Right atrium auricular region (tissue), 2 donors: ENCODE measurements around the gene KIFC1. TPM values are rescaled to one million over a fixed set of nuclear protein-coding genes. Genes with fewer than 3 reads are reported as not detected.

ENCODE experiments used
- DNase-seq: peaks from one replicate; pipeline ENCODE4 v3.0.0-alpha.2; 2019; ENCODE audit warnings: low spot score
- H3K27ac ChIP-seq, 2 donors: fragments of 200-600 bp; sonication (generic); 1 replicate in 1 of 2; 2 replicates in 1 of 2; pipeline ENCODE4 v1.5.1; 2016 to 2019
- H3K27me3 ChIP-seq, 2 donors: fragments of 200-600 bp; sonication (generic); one replicate each; pipeline versions ENCODE4 v1.5.1 to v1.6.0; 2017 to 2019
- H3K36me3 ChIP-seq: fragments of 200-600 bp; sonication (generic); one replicate; pipeline ENCODE4 v1.5.1; 2016
- H3K4me1 ChIP-seq, 2 donors: fragments of 200-600 bp; sonication (generic); one replicate each; pipeline versions ENCODE4 v1.5.1 to v1.6.0; 2017 to 2019
- H3K4me3 ChIP-seq, 2 donors: fragments of 200-600 bp; sonication (generic); 1 replicate in 1 of 2; 2 replicates in 1 of 2; pipeline ENCODE4 v1.5.1; 2017 to 2019; ENCODE audit warnings: mild to moderate bottlenecking in 1 of 2, moderate library complexity in 1 of 2
- H3K9me3 ChIP-seq, 2 donors: fragments of 200-600 bp; sonication (generic); one replicate each; pipeline ENCODE4 v1.5.1; 2019
- total RNA-seq, 2 donors: library from RNA; depleted of rRNA; stranded (reverse); fragments of >200 nt; gene quantifications; one replicate each; pipeline ENCODE4 v1.1.0, GENCODE V29; 2016
- TF ChIP-seq, protein P1 (sequence below), 2 donors: fragments of 200-600 bp; sonication (generic); IDR thresholded peaks; one replicate each; pipeline ENCODE4 v1.5.1; 2019; ENCODE audit warnings: antibody characterized with exemption in 2 of 2

Gene KIFC1
- total RNA-seq, 2 donors from 2014 or later, result 0.59 to 1.6 TPM

DNA sequence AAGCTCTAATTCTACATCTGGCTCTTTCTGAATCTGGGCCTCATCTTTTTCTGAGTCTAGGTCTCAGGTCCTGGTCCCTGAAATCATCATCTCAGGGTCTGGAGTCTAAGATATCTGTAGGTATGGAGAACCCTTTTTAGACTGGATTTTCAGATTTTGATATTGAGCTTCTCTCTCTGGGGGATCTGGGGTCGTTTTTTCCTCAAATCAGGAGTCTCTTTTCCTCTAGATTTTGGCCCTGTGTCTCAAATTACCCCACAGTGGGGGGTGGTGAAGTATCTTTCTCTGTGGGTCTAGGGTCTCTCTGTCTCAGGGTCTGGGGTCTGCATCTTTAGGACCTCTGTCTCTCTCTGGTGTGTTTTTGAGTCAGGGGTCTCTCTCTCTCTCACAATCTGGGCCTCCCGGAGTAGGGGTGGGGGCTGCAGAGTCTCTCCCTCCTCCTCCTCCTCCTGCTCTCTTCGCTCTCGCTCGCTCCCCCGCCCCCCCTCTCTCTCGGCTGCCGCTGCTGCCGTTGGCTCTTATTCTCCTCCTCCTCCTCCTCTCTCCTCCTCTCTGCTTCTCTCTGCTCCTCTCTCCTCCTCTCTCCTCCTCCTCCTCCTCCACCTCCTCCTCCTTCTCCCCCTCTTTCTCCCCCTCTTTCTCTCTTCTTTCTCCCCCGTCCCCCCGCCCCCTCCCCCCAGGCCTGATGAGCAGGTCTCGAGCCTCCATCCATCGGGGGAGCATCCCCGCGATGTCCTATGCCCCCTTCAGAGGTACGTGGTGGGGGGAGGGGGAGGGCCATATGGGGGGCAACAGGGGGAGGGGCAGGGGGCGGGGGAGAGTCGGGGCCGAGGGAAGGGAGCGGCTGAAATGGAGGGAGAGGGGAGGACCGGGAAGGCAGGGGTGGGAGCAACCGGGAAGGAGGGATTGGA, 28.2 kb downstream of the KIFC1 start, which contains the start of gene SYNGAP1:
TSS of gene SYNGAP1 (plus strand) at position 486 of the 911 bp plus-strand sequence. CDS start at position 686, 200 bp downstream.
- H3K4me3 ChIP-seq, result peak within 1 kb of the TSS; percentile 33 to 47
- H3K36me3 ChIP-seq, result peaks cover 13% of the 10 kb centered on the region
- peak within 1 kb of the TSS; percentile 96 to 97 for H3K27ac ChIP-seq
- no peak for DNase-seq
- no peaks in the 10 kb centered on the region for H3K27me3 ChIP-seq
- H3K9me3 ChIP-seq, result no peaks in the 10 kb centered on the region
- TF ChIP-seq, protein P1, sequence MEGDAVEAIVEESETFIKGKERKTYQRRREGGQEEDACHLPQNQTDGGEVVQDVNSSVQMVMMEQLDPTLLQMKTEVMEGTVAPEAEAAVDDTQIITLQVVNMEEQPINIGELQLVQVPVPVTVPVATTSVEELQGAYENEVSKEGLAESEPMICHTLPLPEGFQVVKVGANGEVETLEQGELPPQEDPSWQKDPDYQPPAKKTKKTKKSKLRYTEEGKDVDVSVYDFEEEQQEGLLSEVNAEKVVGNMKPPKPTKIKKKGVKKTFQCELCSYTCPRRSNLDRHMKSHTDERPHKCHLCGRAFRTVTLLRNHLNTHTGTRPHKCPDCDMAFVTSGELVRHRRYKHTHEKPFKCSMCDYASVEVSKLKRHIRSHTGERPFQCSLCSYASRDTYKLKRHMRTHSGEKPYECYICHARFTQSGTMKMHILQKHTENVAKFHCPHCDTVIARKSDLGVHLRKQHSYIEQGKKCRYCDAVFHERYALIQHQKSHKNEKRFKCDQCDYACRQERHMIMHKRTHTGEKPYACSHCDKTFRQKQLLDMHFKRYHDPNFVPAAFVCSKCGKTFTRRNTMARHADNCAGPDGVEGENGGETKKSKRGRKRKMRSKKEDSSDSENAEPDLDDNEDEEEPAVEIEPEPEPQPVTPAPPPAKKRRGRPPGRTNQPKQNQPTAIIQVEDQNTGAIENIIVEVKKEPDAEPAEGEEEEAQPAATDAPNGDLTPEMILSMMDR (IDR thresholded peaks at IDR 0.05), result no peak
- H3K4me1 ChIP-seq, result peaks cover 0 to 48% of the 10 kb centered on the region in 2 donors

DNA sequence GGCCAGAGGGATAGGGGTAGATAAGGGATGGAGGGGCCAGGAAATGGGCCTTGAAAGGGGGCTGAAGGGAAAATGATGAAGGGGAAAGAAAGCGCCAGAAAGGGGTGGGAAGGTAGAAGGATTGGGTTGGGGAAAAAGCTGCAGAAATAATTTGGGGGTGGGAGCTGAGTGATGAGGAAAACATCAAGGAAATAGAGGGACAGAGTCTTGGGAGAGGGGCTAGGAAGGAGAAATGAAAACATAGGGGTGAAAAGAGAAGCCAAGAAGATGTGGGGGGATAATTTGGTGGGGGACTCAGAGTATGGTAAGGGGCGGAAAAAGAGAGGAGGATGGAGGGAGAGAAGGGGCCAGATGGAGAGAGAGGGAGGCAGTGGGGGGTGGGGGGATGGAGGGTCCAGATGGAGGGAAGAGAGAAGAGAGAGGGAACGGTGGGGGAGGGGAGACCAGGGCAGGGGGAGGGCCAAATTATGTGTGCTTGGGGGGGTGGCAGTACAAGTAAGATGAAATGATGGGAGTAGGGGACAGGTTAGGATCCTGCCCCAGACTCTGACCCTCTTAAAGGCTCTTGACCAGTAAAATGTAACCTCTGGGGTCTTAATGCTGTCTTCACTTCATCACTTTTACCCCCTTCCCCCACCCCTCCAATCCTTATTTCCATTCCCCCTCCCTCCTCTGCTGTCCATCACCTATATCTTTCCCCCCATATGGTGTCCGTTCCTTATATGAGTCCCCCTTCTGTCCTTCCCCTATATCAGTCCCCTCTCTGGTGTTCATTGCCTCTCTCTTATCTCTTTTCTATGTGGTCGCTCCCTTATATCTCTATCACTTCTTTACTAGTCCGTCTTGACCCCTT, 29.1 kb downstream of the KIFC1 start:
- Histone ChIP-seq H3K27me3 (no peaks in the 10 kb centered on the region), H3K9me3 (no peaks in the 10 kb centered on the region), H3K27ac (peak overlapping the region; percentile 96 to 97), H3K36me3 (peaks cover 4% of the 10 kb centered on the region), H3K4me3 (peak overlapping the region; percentile 33 to 47), H3K4me1 (peaks cover 0 to 52% of the 10 kb centered on the region in 2 donors)
- TF ChIP-seq, protein P1 (IDR thresholded peaks at IDR 0.05), result no peak
- DNase-seq, result no peak

DNA sequence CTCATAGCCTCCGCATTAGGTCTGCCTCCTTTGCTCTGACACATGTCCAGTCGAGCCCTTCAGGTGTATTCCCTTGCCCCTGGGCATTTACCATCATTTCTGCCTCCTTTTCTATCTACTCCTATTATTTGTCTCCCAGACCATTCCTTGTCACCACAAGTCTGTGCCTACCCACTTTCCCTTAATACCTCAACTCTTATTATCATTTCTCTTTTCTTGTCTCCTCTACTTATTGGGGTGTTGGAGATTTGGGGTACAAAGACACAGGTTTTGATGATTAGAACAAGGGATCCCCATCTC, 29.7 kb downstream of the KIFC1 start:
- no peak for DNase-seq
- Histone ChIP-seq H3K27ac (no peak overlapping the region), H3K4me1 (peaks cover 0 to 50% of the 10 kb centered on the region in 2 donors)

DNA sequence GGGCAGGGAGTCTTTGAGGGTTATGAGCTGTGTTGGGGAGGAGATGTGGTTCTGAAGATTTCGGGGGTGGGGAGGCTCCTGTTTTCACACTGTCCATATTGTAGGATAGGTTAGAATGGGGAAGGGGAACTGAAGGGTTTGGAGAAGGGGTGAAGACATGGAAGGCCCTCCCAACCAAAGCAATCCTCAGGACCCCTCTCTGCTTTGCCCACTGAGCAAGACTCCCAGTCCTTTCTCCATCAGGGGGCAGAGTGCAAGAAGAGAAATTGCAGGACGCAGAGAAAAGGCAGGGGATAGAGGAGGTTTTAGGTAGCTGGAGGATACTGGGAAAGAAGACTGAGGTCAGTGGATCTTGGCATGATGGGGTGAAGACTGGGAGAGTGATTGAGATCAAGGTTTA, 32.2 kb downstream of the KIFC1 start:
- Histone ChIP-seq H3K27me3 (no peaks in the 10 kb centered on the region), H3K4me3 (no peak overlapping the region), H3K36me3 (no peaks in the 10 kb centered on the region), H3K4me1 (peaks cover 0 to 51% of the 10 kb centered on the region in 2 donors), H3K9me3 (no peaks in the 10 kb centered on the region), H3K27ac (peak overlapping the region; percentile 91 to 95)
- DNase-seq, result no peak
- TF ChIP-seq, protein P1 (IDR thresholded peaks at IDR 0.05), result no peak

More for the DNA sequence above, 29.7 kb downstream of the KIFC1 start:
- Histone ChIP-seq H3K4me3 (no peak overlapping the region), H3K9me3 (no peaks in the 10 kb centered on the region), H3K36me3 (no peaks in the 10 kb centered on the region), H3K27me3 (no peaks in the 10 kb centered on the region)
- TF ChIP-seq, protein P1 (IDR thresholded peaks at IDR 0.05), result no peak

DNA sequence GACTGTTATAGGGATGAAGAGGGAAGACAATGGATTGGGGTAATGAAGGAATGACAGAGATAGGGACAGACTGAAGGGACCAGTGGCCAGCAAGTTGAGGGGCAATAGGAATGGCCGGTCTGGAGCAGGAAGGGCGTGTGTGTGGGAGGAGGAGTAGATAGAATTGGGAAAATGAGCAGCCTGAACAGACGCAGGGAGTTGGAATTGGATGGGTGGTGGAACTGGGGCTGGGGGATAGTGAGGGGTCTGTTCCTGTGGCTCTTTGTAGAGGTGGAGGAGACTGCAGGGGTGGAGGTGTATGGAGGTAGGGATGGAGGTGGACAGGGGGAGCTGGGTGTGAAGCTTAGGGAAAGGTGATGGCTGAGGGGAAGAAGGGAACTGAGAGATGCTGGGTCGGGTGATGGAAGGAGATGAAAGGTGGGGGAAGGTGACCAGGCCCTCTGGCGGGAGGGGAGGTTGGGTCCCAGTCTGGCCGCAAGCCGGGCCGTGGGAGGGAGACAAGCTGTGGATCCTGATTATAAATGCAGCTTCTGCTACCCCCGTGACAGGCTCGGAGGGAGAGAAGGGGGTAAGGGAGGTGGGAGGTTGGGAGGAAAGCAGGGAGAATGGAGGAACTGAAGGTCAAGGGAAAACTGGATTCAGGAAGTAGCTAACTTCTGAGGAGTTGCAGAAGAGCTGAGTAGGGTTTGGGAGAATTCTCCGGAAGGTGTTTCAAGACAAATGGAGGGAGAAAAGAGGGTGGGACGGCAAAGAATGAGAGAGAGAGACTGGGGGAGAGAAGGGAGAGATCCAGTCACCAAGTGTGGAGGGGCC, 33.4 kb downstream of the KIFC1 start:
- TF ChIP-seq, protein P1 (IDR thresholded peaks at IDR 0.05), result no peak
- peaks cover 0 to 52% of the 10 kb centered on the region in 2 donors for H3K4me1 ChIP-seq
- peak overlapping the region; percentile 54 to 66 for H3K4me3 ChIP-seq
- H3K27me3 ChIP-seq, result no peaks in the 10 kb centered on the region
- H3K27ac ChIP-seq, result peak overlapping the region; percentile 91 to 95
- no peak for DNase-seq
- H3K36me3 ChIP-seq, result no peaks in the 10 kb centered on the region
- H3K9me3 ChIP-seq, result no peaks in the 10 kb centered on the region
